Ovary (tissue), 3 donors: ENCODE data around the gene ARHGEF37.

Experiments used
- CTCF ChIP-seq, 3 donors: fragments of 450-650 bp in 2 of 3; fragments of 200-600 bp in 1 of 3; IDR thresholded peaks; one replicate each; pipeline versions ENCODE4 v1.5.1 to v1.8.0; 2016 to 2022; ENCODE audit warnings: antibody characterized with exemption in 3 of 3, mild to moderate bottlenecking in 1 of 3
- EP300 ChIP-seq: sonication (generic); formaldehyde crosslinking; IDR thresholded peaks from one replicate; pipeline ENCODE4 v1.6.1; 2017; ENCODE audit warnings: antibody characterized with exemption
- donor health status: DM: no; HTN: no; CAD: no.

DNA sequence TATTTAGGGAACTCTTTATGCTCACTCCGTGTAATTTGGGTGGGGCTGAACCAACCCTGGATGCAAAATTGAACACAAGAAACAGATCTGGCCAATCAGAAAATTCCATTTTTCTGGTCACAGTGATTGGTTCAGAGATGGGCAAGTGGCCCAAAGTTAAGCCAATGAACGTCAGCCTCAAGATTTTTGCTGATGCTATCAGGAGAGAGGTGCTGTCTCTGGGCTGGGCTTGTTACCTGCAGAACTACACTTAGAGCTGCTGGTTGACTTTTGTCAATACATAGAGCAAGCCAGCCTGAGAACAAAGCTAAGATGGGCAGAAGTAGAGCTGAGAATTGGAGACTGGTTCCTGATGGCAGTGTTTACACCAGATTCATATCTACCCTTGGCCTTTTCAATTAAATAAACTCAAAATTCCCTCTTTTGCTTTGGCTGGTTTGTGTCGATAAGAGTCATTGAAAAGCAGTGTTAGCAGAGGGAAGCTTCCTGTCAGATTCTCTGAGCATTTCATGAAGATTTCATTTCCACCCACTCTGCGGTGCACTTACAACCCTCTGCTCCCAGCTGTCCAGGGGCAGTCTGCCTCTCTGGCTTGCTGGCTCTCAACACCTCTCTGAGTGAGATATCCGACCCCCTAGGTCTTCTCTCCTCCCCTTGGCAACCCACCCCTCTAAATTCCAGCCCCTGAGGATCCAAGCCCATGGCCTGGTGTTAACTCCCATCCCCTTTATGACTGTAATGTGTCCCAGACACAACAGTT is 84.3 kb downstream of the ARHGEF37 start:
- TF ChIP-seq EP300 (no peak), CTCF (IDR thresholded peaks at IDR 0.05) (no peak)
